A673 (cell line): ENCODE results near the gene TMEM212.

ENCODE experiments used
- CTCF ChIP-seq: fragments of 300-800, 200-600 bp; sonication (generic); conservative IDR thresholded peaks from 2 replicates; pipeline ENCODE4 v1.5.1; 2017; ENCODE audit warnings: low read depth, mild to moderate bottlenecking, antibody characterized with exemption, low read length, moderate library complexity, mixed read lengths
- EZH2 ChIP-seq: fragments of 200-600 bp; sonication (generic); IDR thresholded peaks from 2 replicates; pipeline ENCODE4 v1.6.1; 2017; ENCODE audit warnings: borderline replicate concordance, low read depth, mild to moderate bottlenecking, mixed read lengths, antibody characterized with exemption, low read length; ENCODE audit not compliant: poor library complexity, severe bottlenecking

DNA sequence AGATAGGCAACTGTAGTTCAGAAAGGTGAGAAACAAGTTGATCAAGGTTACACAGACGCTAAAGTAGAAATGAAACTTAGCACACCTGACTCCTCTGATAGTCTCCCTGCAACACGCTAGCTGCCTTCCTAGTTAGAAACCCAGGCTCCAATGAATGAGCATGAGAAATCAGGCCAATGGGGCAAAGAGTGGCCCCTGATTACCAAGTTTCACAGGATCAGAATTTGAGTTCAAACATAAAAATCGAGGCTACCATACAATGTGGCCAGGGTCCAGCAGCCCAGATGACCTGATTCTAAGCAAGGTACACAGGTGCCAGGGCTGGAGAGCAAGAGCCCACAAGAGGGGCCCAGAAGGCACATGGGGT is 40.6 kb upstream of the TMEM212 start:
- TF ChIP-seq CTCF (no peak), EZH2 (no peak)
